Lower leg skin (tissue), 4 donors: ENCODE measurements around the gene ORC4. TPM values are rescaled to one million over a fixed set of nuclear protein-coding genes. Genes with fewer than 3 reads are reported as not detected.

Source experiments
- DNase-seq, 2 donors: peaks; one replicate each; pipeline ENCODE4 v3.0.0-alpha.2; 2019; ENCODE audit warnings: low spot score in 2 of 2
- H3K4me3 ChIP-seq: fragments of 200-600 bp; sonication (generic); 2 replicates; pipeline ENCODE4 v1.5.1; 2017; ENCODE audit warnings: mild to moderate bottlenecking, low read depth; ENCODE audit not compliant: poor library complexity, severe bottlenecking
- POLR2A ChIP-seq, 2 donors: fragments of 450-650 bp; IDR thresholded peaks; one replicate each; pipeline ENCODE4 v1.6.1; 2016 to 2017; ENCODE audit warnings: antibody characterized with exemption in 2 of 2, mild to moderate bottlenecking in 1 of 2, moderate library complexity in 1 of 2
- intact Hi-C: fragments of 100-400 bp; cut with DNase I; formaldehyde crosslinking; loops from one replicate; pipeline ENCODE4 v1.15.0; 2023; ENCODE audit warnings: low total_unique reads
- total RNA-seq, 4 donors: library from RNA; depleted of rRNA; stranded (reverse); fragments of >200 nt; gene quantifications; one replicate each; pipeline ENCODE4 v1.1.0, GENCODE V29; 2016
- TF ChIP-seq, protein P1 (sequence below), 3 donors: fragments of 450-650 bp; IDR thresholded peaks; one replicate each; pipeline ENCODE4 v1.5.1; 2016; ENCODE audit warnings: antibody characterized with exemption in 3 of 3, mild to moderate bottlenecking in 3 of 3, moderate library complexity in 2 of 3

Gene ORC4
- total RNA-seq, 4 donors from 2014 or later: 21.6 to 59.4 (median 38.8) TPM

DNA sequence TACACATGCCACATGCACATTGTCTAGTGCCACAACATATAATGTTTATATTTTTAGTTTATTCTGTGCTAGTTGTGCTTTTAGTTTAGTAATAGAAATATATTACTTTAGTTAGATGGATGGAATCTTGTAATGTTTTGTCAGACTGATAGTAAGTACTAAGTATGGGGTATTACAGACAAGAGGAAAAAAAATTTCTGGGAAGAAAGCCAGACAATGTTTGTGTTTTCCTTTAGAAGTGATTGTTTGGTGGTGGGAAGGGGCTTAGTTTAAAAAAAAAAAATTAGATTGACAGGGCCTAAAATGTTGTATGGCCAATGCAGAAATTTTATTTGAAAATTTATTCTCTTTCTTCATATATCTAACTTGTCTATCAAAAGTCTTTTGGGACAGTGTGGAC is 137.9 kb downstream of the ORC4 start:
- no peak overlapping the region for H3K4me3 ChIP-seq
- intact Hi-C loops: no loop called here
- DNase-seq: no peak
- TF ChIP-seq, protein P1, sequence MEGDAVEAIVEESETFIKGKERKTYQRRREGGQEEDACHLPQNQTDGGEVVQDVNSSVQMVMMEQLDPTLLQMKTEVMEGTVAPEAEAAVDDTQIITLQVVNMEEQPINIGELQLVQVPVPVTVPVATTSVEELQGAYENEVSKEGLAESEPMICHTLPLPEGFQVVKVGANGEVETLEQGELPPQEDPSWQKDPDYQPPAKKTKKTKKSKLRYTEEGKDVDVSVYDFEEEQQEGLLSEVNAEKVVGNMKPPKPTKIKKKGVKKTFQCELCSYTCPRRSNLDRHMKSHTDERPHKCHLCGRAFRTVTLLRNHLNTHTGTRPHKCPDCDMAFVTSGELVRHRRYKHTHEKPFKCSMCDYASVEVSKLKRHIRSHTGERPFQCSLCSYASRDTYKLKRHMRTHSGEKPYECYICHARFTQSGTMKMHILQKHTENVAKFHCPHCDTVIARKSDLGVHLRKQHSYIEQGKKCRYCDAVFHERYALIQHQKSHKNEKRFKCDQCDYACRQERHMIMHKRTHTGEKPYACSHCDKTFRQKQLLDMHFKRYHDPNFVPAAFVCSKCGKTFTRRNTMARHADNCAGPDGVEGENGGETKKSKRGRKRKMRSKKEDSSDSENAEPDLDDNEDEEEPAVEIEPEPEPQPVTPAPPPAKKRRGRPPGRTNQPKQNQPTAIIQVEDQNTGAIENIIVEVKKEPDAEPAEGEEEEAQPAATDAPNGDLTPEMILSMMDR (IDR thresholded peaks at IDR 0.05): no peak
- no peak for TF ChIP-seq POLR2A (IDR thresholded peaks at IDR 0.05)

Other genes with a start within 250 kb of the ORC4 start
- 10 to 100 TPM; 44.4 to 75.4 (median 62.0) TPM for gene ACVR2A, start 175.7 kb downstream of the ORC4 start, total RNA-seq
- 10 to 100 TPM; 13.5 to 22.3 (median 17.4) TPM for gene MBD5, start 354 bp upstream of the ORC4 start, total RNA-seq